Mesendoderm (in vitro differentiated cells): Measurements from ENCODE around the gene MBLAC1.
A peak's percentile ranks its signal among the peaks of the same experiment; 100 is the strongest.
"Not testable (repeated sequence)": the region's sequence is repeated elsewhere in the genome, so short reads cannot be mapped to it uniquely, and the experiment has no call there.

Source experiments
- DNase-seq: peaks from one replicate; pipeline ENCODE4 v3.0.0; 2013
- H2AK5ac ChIP-seq: 2 replicates; pipeline ENCODE4 v1.6.1; 2013; ENCODE audit warnings: low read length, inconsistent platforms
- H2BK120ac ChIP-seq: 2 replicates; pipeline ENCODE4 v1.6.1; 2013; ENCODE audit warnings: low read depth, mild to moderate bottlenecking, low read length, moderate library complexity, mixed read lengths
- H2BK15ac ChIP-seq: replicated peaks from 2 replicates; pipeline ENCODE4 v1.6.1; 2013; ENCODE audit warnings: low read depth, mild to moderate bottlenecking, moderate library complexity
- H2BK5ac ChIP-seq: 2 replicates; pipeline ENCODE4 v1.6.1; 2013; ENCODE audit warnings: low read length, inconsistent platforms
- H3K18ac ChIP-seq: 2 replicates; pipeline ENCODE4 v1.6.1; 2013; ENCODE audit warnings: mild to moderate bottlenecking, low read length, mixed read lengths
- H3K23ac ChIP-seq: one replicate; pipeline ENCODE4 v1.6.1; 2013; ENCODE audit warnings: low read length
- H3K27ac ChIP-seq: 2 replicates; pipeline ENCODE4 v1.5.1; 2013; ENCODE audit warnings: low read depth, mild to moderate bottlenecking, inconsistent platforms, low read length, moderate library complexity
- H3K27me3 ChIP-seq: 2 replicates; pipeline ENCODE4 v1.6.1; 2013; ENCODE audit warnings: low read length, control low read depth, mild to moderate bottlenecking, inconsistent platforms; ENCODE audit not compliant: insufficient read depth, poor library complexity
- H3K36me3 ChIP-seq: 2 replicates; pipeline ENCODE4 v1.6.1; 2013; ENCODE audit warnings: low read length, inconsistent platforms; ENCODE audit not compliant: control insufficient read depth, insufficient read depth
- H3K4ac ChIP-seq: one replicate; pipeline ENCODE4 v1.6.1; 2013; ENCODE audit warnings: low read depth, mild to moderate bottlenecking, low read length, moderate library complexity
- H3K4me1 ChIP-seq: 2 replicates; pipeline ENCODE4 v1.6.1; 2013; ENCODE audit warnings: low read depth, low read length, inconsistent platforms; ENCODE audit not compliant: control insufficient read depth
- H3K4me2 ChIP-seq: 2 replicates; pipeline ENCODE4 v1.6.1; 2013; ENCODE audit warnings: low read length
- H3K4me3 ChIP-seq: 2 replicates; pipeline ENCODE4 v1.5.1; 2013; ENCODE audit warnings: mild to moderate bottlenecking, low read length
- H3K56ac ChIP-seq: one replicate; pipeline ENCODE4 v1.6.1; 2013; ENCODE audit warnings: low read length
- H3K79me1 ChIP-seq: 2 replicates; pipeline ENCODE4 v1.6.1; 2013; ENCODE audit warnings: low read length, inconsistent platforms
- H3K79me2 ChIP-seq: 2 replicates; pipeline ENCODE4 v1.6.1; 2013; ENCODE audit warnings: mild to moderate bottlenecking, low read length; ENCODE audit not compliant: control insufficient read depth, insufficient read depth
- H3K9ac ChIP-seq: 2 replicates; pipeline ENCODE4 v1.6.1; 2013; ENCODE audit warnings: low read length, inconsistent platforms
- H4K5ac ChIP-seq: one replicate; pipeline ENCODE4 v1.6.1; 2013; ENCODE audit warnings: low read length
- H4K8ac ChIP-seq: one replicate; pipeline ENCODE4 v1.6.1; 2013; ENCODE audit warnings: low read depth, mild to moderate bottlenecking, control low read depth, low read length, moderate library complexity
- WGBS: extraction: QIAGEN DNeasy Blood & Tissue Kit; methylation state at CpG from one replicate; pipeline ENCODE4 v1.1.7; 2013; ENCODE audit warnings: low lambda C conversion rate, missing lambda C conversion rate; ENCODE audit not compliant: insufficient coverage; ENCODE audit errors: extremely low coverage; 5-methylcytosine and 5-hydroxymethylcytosine counted together

The MBLAC1 gene

GRCh38 chr7:100130220-100130607, 3.4 kb downstream of the MBLAC1 start:
- H2BK5ac ChIP-seq, H3K4me1 ChIP-seq, H4K5ac ChIP-seq, H2AK5ac ChIP-seq, H3K18ac ChIP-seq, H3K36me3 ChIP-seq, H3K4me3 ChIP-seq, H2BK120ac ChIP-seq, H3K79me1 ChIP-seq, H3K4ac ChIP-seq, H3K4me2 ChIP-seq, H3K27me3 ChIP-seq, H4K8ac ChIP-seq, H3K9ac ChIP-seq, H3K79me2 ChIP-seq, H3K56ac ChIP-seq, H2BK15ac ChIP-seq, H3K23ac ChIP-seq, DNase-seq, H3K27ac ChIP-seq: not testable (repeated sequence)
- WGBS: no CpG with 5 or more reads among the region's 1 CpG

- Histone ChIP-seq H3K79me1 (no peaks in the 10 kb centered on the region), H2AK5ac (no peak overlapping the region), H3K4me2 (peak overlapping the region; percentile 42), H3K4ac (no peak overlapping the region), H3K27me3 (no peaks in the 10 kb centered on the region), H3K9ac (peak overlapping the region; percentile 67), H3K23ac (no peak overlapping the region), H3K18ac (no peak overlapping the region), H3K4me3 (no peak overlapping the region), H2BK5ac (no peak overlapping the region), H2BK120ac (no peak overlapping the region), H3K79me2 (no peaks in the 10 kb centered on the region), H3K56ac (peak overlapping the region; percentile 52), H4K5ac (no peak overlapping the region), H2BK15ac (no peak overlapping the region), H3K27ac (no peak overlapping the region), H3K36me3 (no peaks in the 10 kb centered on the region), H3K4me1 (peaks cover 2% of the 10 kb centered on the region), H4K8ac (no peak overlapping the region)
- DNase-seq: peak; percentile 88
- WGBS: no CpG with 5 or more reads among the region's 24 CpGs
Observed at GRCh38 chr7:100130608-100131453, 4.1 kb downstream of the MBLAC1 start.

GRCh38 chr7:100132126-100132525, 5.4 kb downstream of the MBLAC1 start:
- no peak overlapping the region for H3K4ac ChIP-seq
- H3K4me1 ChIP-seq: peaks cover 2% of the 10 kb centered on the region
- H4K8ac ChIP-seq: no peak overlapping the region
- no peaks in the 10 kb centered on the region for H3K27me3 ChIP-seq
- no peak overlapping the region for H4K5ac ChIP-seq
- H2BK15ac ChIP-seq: no peak overlapping the region
- H3K79me2 ChIP-seq: no peaks in the 10 kb centered on the region
- WGBS: no CpG with 5 or more reads among the region's 7 CpGs
- H3K79me1 ChIP-seq: no peaks in the 10 kb centered on the region
- H3K4me3 ChIP-seq: no peak overlapping the region
- H3K9ac ChIP-seq: no peak overlapping the region
- no peak overlapping the region for H3K18ac ChIP-seq
- no peak for DNase-seq
- H3K23ac ChIP-seq: no peak overlapping the region
- no peak overlapping the region for H2BK120ac ChIP-seq
- no peak overlapping the region for H3K56ac ChIP-seq
- no peak overlapping the region for H2AK5ac ChIP-seq
- H3K36me3 ChIP-seq: no peaks in the 10 kb centered on the region
- H3K27ac ChIP-seq: no peak overlapping the region
- no peak overlapping the region for H2BK5ac ChIP-seq
- H3K4me2 ChIP-seq: no peak overlapping the region

GRCh38 chr7:100132697-100133151, 6.0 kb downstream of the MBLAC1 start:
- Histone ChIP-seq H3K9ac (no peak overlapping the region), H3K4me3 (no peak overlapping the region), H3K4me1 (peaks cover 2% of the 10 kb centered on the region), H2BK15ac (no peak overlapping the region), H3K36me3 (no peaks in the 10 kb centered on the region), H4K8ac (no peak overlapping the region), H3K79me1 (no peaks in the 10 kb centered on the region), H3K56ac (no peak overlapping the region), H2BK120ac (no peak overlapping the region), H3K23ac (no peak overlapping the region), H4K5ac (no peak overlapping the region), H3K4me2 (no peak overlapping the region), H2BK5ac (no peak overlapping the region), H3K79me2 (no peaks in the 10 kb centered on the region), H3K27me3 (no peaks in the 10 kb centered on the region), H2AK5ac (no peak overlapping the region), H3K18ac (no peak overlapping the region), H3K27ac (no peak overlapping the region), H3K4ac (no peak overlapping the region)
- peak; percentile 74 for DNase-seq
- WGBS: no CpG with 5 or more reads among the region's 3 CpGs

GRCh38 chr7:100137851-100138760, 11.3 kb downstream of the MBLAC1 start:
- WGBS: no CpG with 5 or more reads among the region's 13 CpGs
- H2BK5ac ChIP-seq: no peak overlapping the region
- H3K9ac ChIP-seq: no peak overlapping the region
- no peaks in the 10 kb centered on the region for H3K79me2 ChIP-seq
- H3K27me3 ChIP-seq: no peaks in the 10 kb centered on the region
- no peak overlapping the region for H3K4ac ChIP-seq
- no peak for DNase-seq
- H2BK15ac ChIP-seq: no peak overlapping the region
- no peak overlapping the region for H3K56ac ChIP-seq
- H3K4me1 ChIP-seq: no peaks in the 10 kb centered on the region
- no peak overlapping the region for H2BK120ac ChIP-seq
- no peak overlapping the region for H3K4me3 ChIP-seq
- H4K5ac ChIP-seq: no peak overlapping the region
- H3K36me3 ChIP-seq: no peaks in the 10 kb centered on the region
- no peak overlapping the region for H4K8ac ChIP-seq
- H3K18ac ChIP-seq: no peak overlapping the region
- H3K4me2 ChIP-seq: no peak overlapping the region
- H3K79me1 ChIP-seq: no peaks in the 10 kb centered on the region
- no peak overlapping the region for H3K27ac ChIP-seq
- no peak overlapping the region for H2AK5ac ChIP-seq
- H3K23ac ChIP-seq: no peak overlapping the region
